ENCODE data around the gene ABCG1. TPM values are rescaled to one million over a fixed set of nuclear protein-coding genes. Genes with fewer than 3 reads are reported as not detected.

Gene ABCG1
- total RNA-seq, 1 donor from 2014 or later, result 138 TPM

- H3K27me3 ChIP-seq (ENCODE audit: control insufficient read depth, insufficient read depth, low read length), result peaks cover 3% of the 10 kb centered on the region
- no peaks in the 10 kb centered on the region for H3K36me3 ChIP-seq (ENCODE audit: control insufficient read depth, insufficient read depth, low read length)
- H3K4me3 ChIP-seq (ENCODE audit: low read depth, low read length), result no peak overlapping the region
- no peak for TF ChIP-seq CTCF (IDR thresholded peaks at IDR 0.05; ENCODE audit: insufficient read depth, low read length, severe bottlenecking)
- no peak for FAIRE-seq
- DNase-seq (ENCODE audit: low read depth), result no peak
Measured at GRCh38 chr21:42330380-42331371, 111.7 kb downstream of the ABCG1 start.

GRCh38 chr21:42331660-42332059 lies 112.7 kb downstream of the ABCG1 start:
- no peaks in the 10 kb centered on the region for H3K36me3 ChIP-seq (ENCODE audit: control insufficient read depth, insufficient read depth, low read length)
- H3K4me3 ChIP-seq (ENCODE audit: low read depth, low read length), result no peak overlapping the region
- FAIRE-seq (no peak), DNase-seq (ENCODE audit: low read depth) (no peak)
- H3K27me3 ChIP-seq (ENCODE audit: control insufficient read depth, insufficient read depth, low read length), result peaks cover 3% of the 10 kb centered on the region
- no peak for TF ChIP-seq CTCF (IDR thresholded peaks at IDR 0.05; ENCODE audit: insufficient read depth, low read length, severe bottlenecking)

GRCh38 chr21:42332557-42333317 lies 113.8 kb downstream of the ABCG1 start:
- no peak for FAIRE-seq
- no peak for DNase-seq (ENCODE audit: low read depth)
- no peaks in the 10 kb centered on the region for H3K36me3 ChIP-seq (ENCODE audit: control insufficient read depth, insufficient read depth, low read length)
- peaks cover 3% of the 10 kb centered on the region for H3K27me3 ChIP-seq (ENCODE audit: control insufficient read depth, insufficient read depth, low read length)
- H3K4me3 ChIP-seq (ENCODE audit: low read depth, low read length), result no peak overlapping the region
- TF ChIP-seq CTCF (IDR thresholded peaks at IDR 0.05; ENCODE audit: insufficient read depth, low read length, severe bottlenecking), result no peak

- Histone ChIP-seq H3K36me3 (ENCODE audit: control insufficient read depth, insufficient read depth, low read length) (no peaks in the 10 kb centered on the region), H3K27me3 (ENCODE audit: control insufficient read depth, insufficient read depth, low read length) (peaks cover 3% of the 10 kb centered on the region), H3K4me3 (ENCODE audit: low read depth, low read length) (no peak overlapping the region)
- no peak for FAIRE-seq
- no peak for TF ChIP-seq CTCF (IDR thresholded peaks at IDR 0.05; ENCODE audit: insufficient read depth, low read length, severe bottlenecking)
- DNase-seq (ENCODE audit: low read depth), result peak; percentile 34
Measured at GRCh38 chr21:42336054-42336453, 117.1 kb downstream of the ABCG1 start.

- Histone ChIP-seq H3K27me3 (ENCODE audit: control insufficient read depth, insufficient read depth, low read length) (peaks cover 3% of the 10 kb centered on the region), H3K4me3 (ENCODE audit: low read depth, low read length) (no peak overlapping the region), H3K36me3 (ENCODE audit: control insufficient read depth, insufficient read depth, low read length) (no peaks in the 10 kb centered on the region)
- DNase-seq (ENCODE audit: low read depth), result no peak
- FAIRE-seq, result no peak
- no peak for TF ChIP-seq CTCF (IDR thresholded peaks at IDR 0.05; ENCODE audit: insufficient read depth, low read length, severe bottlenecking)
Measured at GRCh38 chr21:42337276-42337675, 118.3 kb downstream of the ABCG1 start.
